Erythroblast (primary cell): Measurements from ENCODE around the gene MAP6.
A peak's percentile ranks its signal among the peaks of the same experiment; 100 is the strongest.
"Not testable (repeated sequence)": the region's sequence is repeated elsewhere in the genome, so short reads cannot be mapped to it uniquely, and the experiment has no call there.

ENCODE experiments used
- DNase-seq, 2 experiments: peaks; one replicate each; lab custom pipeline; 2025; lab: John Stamatoyannopoulos, UW
- GATA1 ChIP-seq: IDR thresholded peaks from 2 replicates; pipeline ENCODE4 v1.6.1; 2011; ENCODE audit warnings: low read depth, mild to moderate bottlenecking, control low read depth, low read length, moderate library complexity
- POLR2A ChIP-seq: IDR thresholded peaks from 2 replicates; pipeline ENCODE4 v1.6.1; 2011; ENCODE audit warnings: mild to moderate bottlenecking, low read length

MAP6 gene

DNA sequence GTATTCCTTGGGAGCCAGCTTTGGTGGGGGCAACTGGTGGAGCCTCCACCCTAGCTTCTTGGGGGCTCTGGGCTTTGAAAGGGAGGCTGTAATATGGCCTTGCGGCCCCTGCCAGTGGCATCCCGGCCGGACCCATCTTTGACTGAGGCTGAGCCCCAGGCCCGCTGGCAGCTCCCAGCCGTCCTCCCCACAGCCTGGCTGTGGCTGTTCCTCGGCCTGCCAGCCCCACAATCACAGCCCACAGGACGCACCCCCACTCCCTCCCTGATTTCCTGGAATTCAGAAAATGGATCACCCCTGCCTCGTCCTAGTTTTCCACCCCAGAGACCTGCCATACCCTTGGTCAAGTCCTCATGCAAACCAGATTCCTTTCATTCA is 83.6 kb downstream of the MAP6 start:
- no peak for DNase-seq
- TF ChIP-seq POLR2A (no peak), GATA1 (no peak)

DNA sequence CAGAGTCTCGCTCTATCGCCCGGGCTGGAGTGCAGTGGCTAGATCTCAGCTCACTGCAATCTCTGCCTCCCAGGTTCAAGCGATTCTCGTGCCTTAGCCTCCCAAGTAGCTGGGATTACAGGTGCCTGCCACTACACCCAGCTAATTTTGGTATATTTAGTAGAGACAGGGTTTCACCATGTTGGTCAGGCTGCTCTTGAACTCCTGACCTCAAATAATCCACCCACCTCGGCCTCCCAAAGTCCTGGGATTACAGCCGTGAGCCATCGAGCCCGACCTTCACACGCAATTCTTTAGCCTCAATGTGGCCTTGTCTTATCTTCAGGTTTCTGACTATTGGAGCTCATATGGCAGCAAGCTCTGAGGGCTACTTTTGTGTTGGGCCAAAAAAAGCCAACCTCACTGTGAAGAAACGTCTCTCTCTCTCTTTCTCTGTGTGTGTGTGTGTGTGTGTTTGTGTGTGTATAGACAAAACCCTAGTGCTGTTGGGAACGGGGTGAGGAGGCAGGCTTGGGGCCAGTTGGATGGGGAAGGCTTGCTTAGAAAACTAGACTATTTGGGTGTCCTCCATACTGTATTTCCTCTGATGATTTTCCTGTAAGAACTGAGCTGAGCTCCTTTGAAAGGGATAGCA is 84.1 kb downstream of the MAP6 start:
- not testable (repeated sequence) for DNase-seq

DNA sequence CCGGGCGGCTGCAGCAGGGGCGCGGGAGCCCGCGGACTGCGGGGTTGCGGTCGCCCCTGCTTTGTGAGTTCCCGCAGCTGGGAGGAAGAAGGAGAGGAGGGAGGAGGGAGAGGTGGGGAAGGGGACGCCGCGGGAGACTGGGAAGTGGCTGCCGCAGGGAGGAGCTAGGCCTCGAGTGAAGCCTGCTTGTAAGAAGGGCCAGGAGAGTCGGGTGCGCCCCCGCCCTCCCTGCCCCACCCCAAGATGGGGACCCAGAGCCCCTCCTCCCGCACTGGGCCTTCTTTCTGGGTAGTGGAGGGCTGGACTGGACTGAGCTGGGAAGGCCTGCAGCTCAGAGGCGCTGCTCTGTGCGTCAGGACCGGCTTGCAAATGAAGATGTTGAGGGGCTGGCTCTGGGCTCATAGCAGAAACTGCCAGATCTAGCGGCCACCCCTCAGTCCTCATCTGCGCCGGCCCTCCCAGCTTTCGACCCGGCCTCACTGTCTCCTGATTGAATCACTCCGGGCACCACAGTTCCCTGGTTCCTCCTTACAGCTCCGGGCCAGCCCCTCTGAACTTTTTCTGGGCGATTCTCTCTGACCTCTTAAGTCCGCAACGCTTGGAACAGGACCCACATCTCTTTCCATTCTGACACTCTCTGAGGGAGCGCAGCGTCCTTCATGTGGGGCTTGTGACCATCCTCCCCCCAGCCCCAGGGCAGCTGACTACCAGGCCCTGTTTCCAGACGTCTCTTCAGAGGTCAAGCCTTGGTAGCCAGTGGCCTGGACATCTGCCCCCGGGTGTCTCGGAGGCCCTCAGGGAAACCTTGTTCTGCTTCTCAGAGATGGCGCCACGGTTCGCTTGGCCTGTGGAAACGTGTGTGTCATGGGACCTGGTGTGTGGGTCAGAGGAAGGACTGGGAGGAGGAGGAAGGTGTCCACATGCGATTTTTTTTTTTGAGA is 84.8 kb downstream of the MAP6 start:
- TF ChIP-seq GATA1 (no peak), POLR2A (peak; percentile 37)
- DNase-seq: peak; percentile 86 to 88

DNA sequence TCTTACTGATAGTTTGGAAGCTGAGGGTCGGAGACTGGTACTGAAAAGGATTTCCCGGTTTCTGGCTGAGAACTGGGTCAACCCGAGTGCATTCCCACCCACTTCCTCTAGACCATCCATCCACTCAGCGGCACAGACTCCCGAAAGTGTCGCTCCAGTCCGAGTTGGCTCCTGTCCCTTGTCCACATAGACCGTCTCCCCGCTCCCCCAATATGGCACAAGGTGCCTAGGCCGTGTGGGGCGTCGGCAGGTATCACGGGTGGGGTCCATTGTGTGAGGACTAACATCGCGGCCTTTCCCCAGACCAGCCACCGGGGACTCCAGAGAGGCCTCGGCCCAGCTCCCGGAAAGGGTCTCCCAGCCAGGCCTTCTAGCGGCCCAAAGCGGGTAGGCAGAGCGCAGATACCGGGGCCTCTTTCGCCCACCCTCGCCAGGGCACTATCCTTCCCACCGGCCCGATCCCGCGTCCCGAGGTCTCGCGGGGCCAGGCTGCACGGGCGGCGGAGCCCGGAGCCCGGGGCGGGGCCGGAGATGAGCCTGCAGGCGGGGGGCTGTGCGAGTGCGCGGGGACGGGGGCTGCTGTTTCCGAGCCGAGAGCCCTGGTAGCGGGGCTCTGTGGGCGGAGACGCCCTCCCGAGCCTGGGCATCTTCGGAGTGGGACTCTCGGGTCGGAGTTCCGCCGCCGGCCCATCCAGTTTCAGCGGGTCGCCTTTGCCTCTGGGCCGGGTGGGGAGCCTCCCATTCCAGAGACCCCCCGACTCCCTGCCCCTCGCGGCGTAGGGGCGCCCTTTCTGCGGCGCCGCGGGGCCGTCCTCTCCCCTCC is 85.7 kb downstream of the MAP6 start:
- TF ChIP-seq GATA1 (no peak), POLR2A (peak; percentile 69)
- DNase-seq: peak; percentile 86 to 87

DNA sequence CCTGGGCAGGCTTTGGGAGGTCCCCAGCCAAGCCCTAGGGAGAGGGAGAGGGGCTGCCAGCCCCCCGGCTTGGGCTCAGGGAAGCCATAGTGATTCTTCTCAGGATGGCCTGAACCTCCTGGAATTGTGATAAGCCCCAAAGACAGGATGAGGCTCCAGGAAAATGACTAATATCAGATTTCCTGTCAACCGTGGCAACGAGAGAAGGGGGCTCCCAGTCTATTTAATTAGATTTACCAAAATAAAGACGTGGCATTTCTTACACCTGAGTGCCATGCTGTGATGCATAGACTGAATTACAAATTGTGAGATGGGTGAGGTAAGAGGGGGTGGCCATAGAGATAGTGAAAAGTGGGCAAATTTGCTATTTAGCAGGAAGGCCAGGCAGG is 86.3 kb downstream of the MAP6 start:
- no peak for DNase-seq
- TF ChIP-seq GATA1 (no peak), POLR2A (no peak)

DNA sequence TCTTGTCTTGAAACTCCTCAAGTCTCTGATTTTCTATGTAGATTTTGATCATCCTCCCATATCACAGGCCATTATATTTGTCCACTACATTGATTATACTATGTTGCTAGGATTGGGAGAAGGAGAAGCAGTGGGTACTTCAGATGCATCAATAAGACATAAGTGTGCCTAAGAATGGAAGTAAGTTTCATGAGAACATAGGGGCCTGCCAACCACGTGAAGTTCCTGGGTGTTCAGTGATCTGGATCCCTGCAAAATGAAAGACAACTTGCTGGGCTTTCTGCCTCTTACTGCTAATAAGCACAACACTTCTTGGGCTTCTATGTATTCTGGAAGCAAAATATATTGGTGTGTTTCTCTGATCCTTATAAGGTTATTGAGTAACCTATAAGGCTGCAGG is 89.0 kb downstream of the MAP6 start:
- TF ChIP-seq GATA1: no peak
- no peak for TF ChIP-seq POLR2A

DNA sequence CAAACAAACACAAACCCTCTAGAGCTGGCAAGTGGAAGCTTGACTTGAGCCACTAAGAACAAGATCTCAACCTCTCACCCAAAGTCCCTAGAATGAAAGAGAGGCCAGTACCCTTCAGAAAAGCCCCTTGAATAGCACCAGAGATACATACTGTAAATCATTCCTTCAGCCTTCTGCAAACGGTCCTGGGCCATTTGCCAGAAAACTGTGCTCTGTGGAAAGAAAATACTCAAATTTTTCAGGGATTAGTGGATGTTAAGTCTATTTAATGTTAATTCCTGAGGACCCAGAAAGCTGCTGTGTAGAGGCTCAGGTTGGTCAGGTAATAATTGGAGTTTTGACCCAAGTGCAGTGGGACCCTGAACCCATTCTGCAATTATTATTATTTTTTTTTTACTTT is 89.9 kb downstream of the MAP6 start:
- TF ChIP-seq GATA1 (no peak), POLR2A (no peak)
- DNase-seq: no peak

More for the DNA sequence above, 89.0 kb downstream of the MAP6 start:
- no peak for DNase-seq

DNA sequence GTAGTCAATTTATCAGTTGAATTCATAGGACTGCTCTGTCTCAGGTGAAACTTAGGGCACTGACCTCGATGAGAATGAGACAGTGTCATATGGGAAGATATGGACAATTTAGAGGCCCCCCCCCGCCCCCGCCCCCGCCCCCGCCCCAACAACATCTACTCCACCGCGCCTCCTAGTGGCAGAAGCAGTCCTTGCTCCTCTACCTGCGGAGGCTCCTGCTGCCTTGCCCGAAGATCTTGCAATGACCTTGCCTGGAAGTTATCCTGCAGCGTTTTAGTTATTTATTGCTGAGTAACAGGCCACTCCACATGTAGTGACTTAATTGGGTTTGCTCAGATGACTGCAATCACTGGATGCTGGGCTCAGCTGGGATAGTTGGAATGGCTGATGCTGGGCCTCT is 91.6 kb downstream of the MAP6 start:
- DNase-seq: peak; percentile 62 to 75
- TF ChIP-seq GATA1 (no peak), POLR2A (no peak)

DNA sequence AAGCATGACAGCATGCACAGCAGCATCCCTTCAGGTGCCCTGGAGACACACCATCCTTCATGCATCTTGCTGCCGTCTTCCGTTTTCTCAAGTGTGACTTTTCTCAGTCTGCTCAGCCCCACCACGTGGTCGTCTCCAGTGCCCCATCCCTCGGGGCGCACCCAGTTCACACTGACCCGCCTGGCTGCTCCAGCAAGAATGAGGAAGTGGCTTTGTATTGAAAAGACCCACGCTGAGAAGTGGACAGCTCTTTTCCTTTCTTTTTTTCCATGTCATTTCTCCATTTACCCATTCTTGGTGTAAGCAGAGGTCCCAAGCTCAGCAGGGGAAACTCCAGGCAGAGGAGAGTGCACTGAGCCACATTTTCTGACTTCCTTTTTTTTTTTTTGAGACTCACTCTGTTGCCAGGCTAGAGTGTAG is 92.3 kb downstream of the MAP6 start:
- no peak for TF ChIP-seq GATA1
- TF ChIP-seq POLR2A: no peak
- DNase-seq: peak; percentile 61 to 69

DNA sequence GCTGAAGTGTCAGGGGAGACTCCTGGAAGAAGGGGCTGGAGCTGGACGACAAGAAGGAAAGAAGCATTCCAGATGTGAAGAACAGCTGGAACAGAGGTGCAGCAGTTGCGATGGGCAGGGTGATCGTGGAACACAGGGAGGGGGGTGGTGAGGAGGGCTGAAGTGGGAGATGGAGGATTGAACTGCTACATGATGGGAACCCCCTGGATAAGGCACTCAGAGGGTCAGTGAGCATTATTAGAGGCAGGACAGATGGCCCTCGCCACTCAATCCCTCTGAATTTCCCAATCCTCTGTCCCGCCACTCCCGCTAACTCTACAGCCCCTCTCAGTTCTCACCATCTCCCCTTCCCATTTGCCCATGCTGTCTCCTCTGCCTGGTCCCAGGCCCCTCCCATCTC is 92.8 kb downstream of the MAP6 start:
- no peak for TF ChIP-seq GATA1
- TF ChIP-seq POLR2A: no peak
- DNase-seq: no peak

DNA sequence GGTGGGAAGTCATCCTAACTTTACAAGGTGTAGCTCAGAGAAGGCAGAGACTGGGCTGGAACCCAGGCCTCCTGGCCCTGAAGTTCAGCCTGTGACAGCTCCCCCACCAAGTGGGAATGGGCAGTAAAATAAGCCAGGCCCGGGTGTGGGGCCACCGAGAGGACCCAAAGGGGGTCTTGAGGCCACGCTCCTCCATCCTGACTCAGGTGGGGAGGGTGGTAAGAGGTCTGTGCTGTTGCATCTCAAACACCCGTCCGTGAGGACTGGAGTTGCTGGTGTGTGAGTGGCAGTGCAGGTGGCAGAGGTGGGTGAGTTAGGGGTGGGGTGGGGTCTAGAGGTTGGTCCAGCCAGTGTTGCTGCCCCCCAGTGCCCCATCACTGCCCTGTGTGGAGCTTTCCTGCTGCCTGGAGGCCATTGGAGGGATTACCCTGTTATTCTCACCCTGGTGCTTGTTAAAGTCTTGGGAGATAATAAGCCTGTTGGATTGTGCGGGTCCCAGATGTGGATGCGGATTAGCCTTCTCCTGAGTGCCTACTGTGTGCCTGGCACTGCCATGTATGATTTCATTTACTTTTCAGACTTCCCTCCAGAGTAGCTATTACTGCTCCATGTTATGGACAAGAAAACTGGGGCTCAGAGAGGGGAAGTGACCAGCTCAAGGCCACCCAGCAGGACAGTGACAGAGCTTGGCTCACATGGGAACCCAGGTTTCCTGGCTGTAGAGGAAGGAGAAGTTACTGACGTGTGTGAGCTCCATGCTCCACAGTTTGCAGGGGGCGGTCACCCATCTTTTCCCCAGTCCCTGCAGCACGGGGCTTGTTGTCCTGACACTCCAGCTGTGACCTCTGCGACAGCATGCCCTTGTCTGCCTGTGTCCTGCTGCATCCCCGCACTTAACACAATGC is 93.9 kb downstream of the MAP6 start:
- TF ChIP-seq POLR2A: peak; percentile 11
- TF ChIP-seq GATA1: no peak
- no peak for DNase-seq

DNA sequence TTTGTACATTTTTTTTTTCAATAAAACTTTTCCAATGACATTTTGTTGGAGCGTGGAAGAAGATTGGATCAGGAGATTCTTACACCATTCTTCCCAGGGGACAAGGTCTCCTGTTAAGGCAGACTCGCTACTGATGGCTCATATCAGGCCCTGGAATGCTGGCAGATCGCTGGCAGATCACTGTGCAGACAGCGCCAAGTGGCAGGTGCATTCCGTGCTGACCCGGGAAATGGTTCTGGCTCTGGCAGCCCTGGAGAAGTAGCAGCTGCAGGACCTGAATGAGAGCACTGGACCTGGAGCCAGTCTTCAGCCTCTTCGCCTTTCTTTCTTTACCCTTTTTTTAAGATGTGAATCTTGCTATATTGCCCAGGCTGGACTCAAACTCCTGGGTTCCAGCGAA is 96.1 kb downstream of the MAP6 start:
- DNase-seq: no peak
- no peak for TF ChIP-seq POLR2A
- no peak for TF ChIP-seq GATA1

DNA sequence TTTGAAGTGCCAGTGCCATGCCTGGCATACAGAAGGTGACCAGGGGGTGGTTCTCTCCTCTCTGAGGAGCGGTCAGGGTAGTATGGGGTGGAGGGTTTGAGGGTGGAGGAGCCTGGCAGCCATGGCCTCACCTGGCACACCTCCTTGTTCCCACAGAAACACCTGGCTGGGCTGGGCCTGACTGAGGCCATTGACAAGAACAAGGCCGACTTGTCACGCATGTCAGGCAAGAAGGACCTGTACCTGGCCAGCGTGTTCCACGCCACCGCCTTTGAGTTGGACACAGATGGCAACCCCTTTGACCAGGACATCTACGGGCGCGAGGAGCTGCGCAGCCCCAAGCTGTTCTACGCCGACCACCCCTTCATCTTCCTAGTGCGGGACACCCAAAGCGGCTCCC is 97.2 kb downstream of the MAP6 start:
- no peak for DNase-seq
- no peak for TF ChIP-seq GATA1
- TF ChIP-seq POLR2A: no peak
